GM12878 (cell line): ENCODE measurements around the gene ABCD4.
A peak's percentile ranks its signal among the peaks of the same experiment; 100 is the strongest.

ENCODE experiments used
- BRCA1 ChIP-seq: IDR thresholded peaks from 2 replicates; pipeline ENCODE4 v1.6.1; 2011; ENCODE audit warnings: low read depth, low read length, improper control_type of control experiment
- CEBPB ChIP-seq, 2 experiments: fragments of 150-350 bp in 1 of 2; IDR thresholded peaks; 2 replicates each; pipeline ENCODE4 v1.6.1; 2012 to 2014; ENCODE audit warnings: low read depth in 2 of 2, low read length in 2 of 2, borderline replicate concordance in 1 of 2, inconsistent platforms in 1 of 2
- EGR1 ChIP-seq, 2 experiments: IDR thresholded peaks; 1 replicate in 1 of 2; 2 replicates in 1 of 2; pipeline ENCODE4 v1.6.1; 2011 to 2012; ENCODE audit warnings: low read depth in 2 of 2, low read length in 2 of 2, borderline replicate concordance in 1 of 2, mild to moderate bottlenecking in 1 of 2, moderate library complexity in 1 of 2
- ESRRA ChIP-seq: IDR thresholded peaks from 2 replicates; pipeline ENCODE4 v1.6.1; 2012; ENCODE audit warnings: mild to moderate bottlenecking, low read length, improper control_type of control experiment
- GATAD2B ChIP-seq: fragments of 450-650 bp; conservative IDR thresholded peaks from 2 replicates; pipeline ENCODE4 v1.6.1; 2017; ENCODE audit warnings: low read depth, mild to moderate bottlenecking, moderate library complexity
- MEF2A ChIP-seq: IDR thresholded peaks from 2 replicates; pipeline ENCODE4 v1.6.1; 2011; ENCODE audit warnings: low read depth, mild to moderate bottlenecking, low read length, moderate library complexity; ENCODE audit not compliant: insufficient read depth
- MYC ChIP-seq: IDR thresholded peaks from 2 replicates; pipeline ENCODE4 v1.6.1; 2011; ENCODE audit warnings: mild to moderate bottlenecking, low read length, moderate library complexity, inconsistent platforms; ENCODE audit not compliant: insufficient read depth, insufficient replicate concordance, insufficient read length, severe bottlenecking
- NFIC ChIP-seq: IDR thresholded peaks from 2 replicates; pipeline ENCODE4 v1.6.1; 2012; ENCODE audit warnings: low read depth, mild to moderate bottlenecking, inconsistent platforms, low read length, moderate library complexity
- YY1 ChIP-seq: IDR thresholded peaks from 2 replicates; pipeline ENCODE4 v1.6.1; 2011; ENCODE audit warnings: low read depth, mild to moderate bottlenecking, low read length
- TF ChIP-seq, protein P1 (sequence below): IDR thresholded peaks from 2 replicates; pipeline ENCODE4 v1.6.1; 2011; ENCODE audit warnings: borderline replicate concordance, low read depth, mild to moderate bottlenecking, moderate library complexity, mixed read lengths, low read length; ENCODE audit not compliant: insufficient read depth; ENCODE audit errors: extremely low read length
- TF ChIP-seq, protein P2 (sequence below), 3 experiments: IDR thresholded peaks in 2 of 3; conservative IDR thresholded peaks in 1 of 3; 2 replicates each; pipeline ENCODE4 v1.5.1; 2011; ENCODE audit warnings: low read depth in 3 of 3, low read length in 3 of 3, mild to moderate bottlenecking in 3 of 3, control low read depth in 2 of 3, moderate library complexity in 2 of 3, inconsistent platforms in 1 of 3, mixed read lengths in 1 of 3; ENCODE audit not compliant: control insufficient read depth in 2 of 3, insufficient read depth in 1 of 3; ENCODE audit errors: extremely low read depth in 1 of 3
- TF ChIP-seq, protein P3 (sequence below): IDR thresholded peaks from 2 replicates; pipeline ENCODE4 v1.6.1; 2012; ENCODE audit warnings: low read length, inconsistent platforms

DNA sequence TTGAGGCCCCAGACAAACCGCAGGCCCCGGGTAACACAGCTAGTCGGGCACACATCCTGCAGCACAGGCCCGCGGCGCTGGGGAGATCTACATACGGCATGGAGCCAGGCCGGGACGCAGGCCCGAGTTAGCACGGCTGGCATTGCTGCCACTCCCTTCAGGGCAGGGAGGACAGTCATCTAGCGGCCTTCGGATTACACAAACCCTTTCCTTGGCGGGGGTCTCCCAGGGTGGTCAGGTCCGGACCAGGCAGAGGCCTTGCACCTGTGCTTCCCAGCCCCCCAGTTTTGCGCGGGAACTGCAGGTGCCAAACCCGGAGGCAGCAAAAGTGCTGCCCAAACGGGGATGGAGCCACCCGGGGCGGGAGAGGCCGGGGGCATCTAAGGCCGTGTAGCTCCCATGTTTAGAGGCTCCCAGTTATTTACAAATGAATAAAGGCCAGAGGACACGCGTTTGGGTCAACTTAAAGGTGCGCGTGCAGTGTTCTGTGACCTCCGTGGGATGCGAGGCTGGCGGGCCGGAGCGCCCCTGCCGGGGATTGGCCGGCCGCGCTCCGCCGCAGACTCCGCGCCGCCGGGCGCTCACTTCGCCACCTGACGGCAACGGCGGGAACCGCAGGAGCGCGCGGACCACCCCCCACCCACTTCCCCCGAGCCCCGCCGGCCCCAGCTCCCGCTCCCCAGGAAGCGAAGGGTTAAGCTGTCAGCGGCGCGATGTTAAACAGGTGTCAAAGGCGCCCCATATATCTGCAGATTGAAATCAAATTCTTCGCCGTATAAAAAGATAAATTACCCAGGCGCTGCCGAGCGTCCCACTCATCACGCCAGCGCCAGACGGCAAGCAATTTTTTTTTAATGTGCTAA, 45.4 kb downstream of the ABCD4 start:
- peak; percentile 63 for TF ChIP-seq YY1
- no peak for TF ChIP-seq BRCA1
- no peak; the same call in 1 of the 2 replicates for TF ChIP-seq GATAD2B
- TF ChIP-seq, protein P1, sequence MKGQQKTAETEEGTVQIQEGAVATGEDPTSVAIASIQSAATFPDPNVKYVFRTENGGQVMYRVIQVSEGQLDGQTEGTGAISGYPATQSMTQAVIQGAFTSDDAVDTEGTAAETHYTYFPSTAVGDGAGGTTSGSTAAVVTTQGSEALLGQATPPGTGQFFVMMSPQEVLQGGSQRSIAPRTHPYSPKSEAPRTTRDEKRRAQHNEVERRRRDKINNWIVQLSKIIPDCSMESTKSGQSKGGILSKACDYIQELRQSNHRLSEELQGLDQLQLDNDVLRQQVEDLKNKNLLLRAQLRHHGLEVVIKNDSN = no peak
- TF ChIP-seq MYC = no peak
- TF ChIP-seq ESRRA = no peak
- TF ChIP-seq MEF2A = no peak
- TF ChIP-seq, protein P2, sequence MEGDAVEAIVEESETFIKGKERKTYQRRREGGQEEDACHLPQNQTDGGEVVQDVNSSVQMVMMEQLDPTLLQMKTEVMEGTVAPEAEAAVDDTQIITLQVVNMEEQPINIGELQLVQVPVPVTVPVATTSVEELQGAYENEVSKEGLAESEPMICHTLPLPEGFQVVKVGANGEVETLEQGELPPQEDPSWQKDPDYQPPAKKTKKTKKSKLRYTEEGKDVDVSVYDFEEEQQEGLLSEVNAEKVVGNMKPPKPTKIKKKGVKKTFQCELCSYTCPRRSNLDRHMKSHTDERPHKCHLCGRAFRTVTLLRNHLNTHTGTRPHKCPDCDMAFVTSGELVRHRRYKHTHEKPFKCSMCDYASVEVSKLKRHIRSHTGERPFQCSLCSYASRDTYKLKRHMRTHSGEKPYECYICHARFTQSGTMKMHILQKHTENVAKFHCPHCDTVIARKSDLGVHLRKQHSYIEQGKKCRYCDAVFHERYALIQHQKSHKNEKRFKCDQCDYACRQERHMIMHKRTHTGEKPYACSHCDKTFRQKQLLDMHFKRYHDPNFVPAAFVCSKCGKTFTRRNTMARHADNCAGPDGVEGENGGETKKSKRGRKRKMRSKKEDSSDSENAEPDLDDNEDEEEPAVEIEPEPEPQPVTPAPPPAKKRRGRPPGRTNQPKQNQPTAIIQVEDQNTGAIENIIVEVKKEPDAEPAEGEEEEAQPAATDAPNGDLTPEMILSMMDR (IDR thresholded peaks at IDR 0.05 in 2 of 3, conservative IDR thresholded peaks at IDR 0.05 in 1 of 3; ENCODE audit: control insufficient read depth in 2 of 3, extremely low read depth in 1 of 3, insufficient read depth in 1 of 3, low read depth in 3 of 3, low read length in 3 of 3) = peak; percentile 81 to 88 (median 85)
- TF ChIP-seq, protein P3, sequence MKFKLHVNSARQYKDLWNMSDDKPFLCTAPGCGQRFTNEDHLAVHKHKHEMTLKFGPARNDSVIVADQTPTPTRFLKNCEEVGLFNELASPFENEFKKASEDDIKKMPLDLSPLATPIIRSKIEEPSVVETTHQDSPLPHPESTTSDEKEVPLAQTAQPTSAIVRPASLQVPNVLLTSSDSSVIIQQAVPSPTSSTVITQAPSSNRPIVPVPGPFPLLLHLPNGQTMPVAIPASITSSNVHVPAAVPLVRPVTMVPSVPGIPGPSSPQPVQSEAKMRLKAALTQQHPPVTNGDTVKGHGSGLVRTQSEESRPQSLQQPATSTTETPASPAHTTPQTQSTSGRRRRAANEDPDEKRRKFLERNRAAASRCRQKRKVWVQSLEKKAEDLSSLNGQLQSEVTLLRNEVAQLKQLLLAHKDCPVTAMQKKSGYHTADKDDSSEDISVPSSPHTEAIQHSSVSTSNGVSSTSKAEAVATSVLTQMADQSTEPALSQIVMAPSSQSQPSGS = no peak
- no peak for TF ChIP-seq CEBPB (IDR thresholded peaks at IDR 0.05; ENCODE audit: borderline replicate concordance in 1 of 2, low read depth in 2 of 2, low read length in 2 of 2)
- TF ChIP-seq EGR1 (IDR thresholded peaks at IDR 0.05; ENCODE audit: borderline replicate concordance in 1 of 2, low read depth in 2 of 2, low read length in 2 of 2) = no peak
- TF ChIP-seq NFIC = no peak
